ENCODE results near the gene MYL11.

MYL11 gene

GRCh38 chr16:30376461-30376902 lies 1.9 kb downstream of the MYL11 start:
- peak overlapping the region; percentile 19 to 57 for H3K4ac ChIP-seq (ENCODE audit: low read depth in 1 of 2, low read length in 2 of 2)
- H3K4me1 ChIP-seq (ENCODE audit: control insufficient read depth, insufficient read depth, low read depth, low read length) = peaks cover 15% of the 10 kb centered on the region
- WGBS = 98% methylated on average over 6 of the region's 8 CpGs
- no peak overlapping the region for H2AFZ ChIP-seq (ENCODE audit: low read depth, low read length)
- H2BK120ac ChIP-seq (ENCODE audit: low read depth, low read length) = no peak overlapping the region
- no peak overlapping the region for H4K91ac ChIP-seq (ENCODE audit: low read length)
- no peak overlapping the region for H2BK5ac ChIP-seq (ENCODE audit: low read depth, low read length, poor library complexity, severe bottlenecking)
- no peak overlapping the region for H3K23ac ChIP-seq (ENCODE audit: low read length in 2 of 2)
- peak overlapping the region; percentile 39 for H2BK15ac ChIP-seq (ENCODE audit: low read depth, poor library complexity, severe bottlenecking)
- peaks cover 8% of the 10 kb centered on the region for H3K79me1 ChIP-seq (replicated peaks; ENCODE audit: low read length, poor library complexity, severe bottlenecking)
- H3K18ac ChIP-seq (ENCODE audit: low read depth in 1 of 2, low read length in 2 of 2) = no peak overlapping the region
- H3K9me3 ChIP-seq (ENCODE audit: control insufficient read depth, low read length) = no peaks in the 10 kb centered on the region
- H3K4me3 ChIP-seq (ENCODE audit: insufficient read depth in 1 of 2, low read depth in 1 of 2, low read length in 2 of 2) = no peak overlapping the region
- peak overlapping the region; percentile 29 for H4K8ac ChIP-seq (ENCODE audit: low read length)
- peak overlapping the region in 1 of 2 experiments; percentile 75 for H2BK12ac ChIP-seq (ENCODE audit: low read length in 2 of 2)
- H3K4me2 ChIP-seq (ENCODE audit: low read length, poor library complexity, severe bottlenecking) = no peak overlapping the region
- DNase-seq = no peak
- no peak overlapping the region for H3K14ac ChIP-seq (ENCODE audit: low read length in 2 of 2)
- no peak overlapping the region for H3K27ac ChIP-seq (ENCODE audit: low read length, poor library complexity, severe bottlenecking)
- H3K36me3 ChIP-seq (ENCODE audit: control insufficient read depth in 1 of 2, insufficient read depth in 2 of 2, low read depth in 1 of 2, low read length in 2 of 2) = peaks cover 6 to 7% of the 10 kb centered on the region in 2 experiments
- no peak overlapping the region for H3K9ac ChIP-seq (ENCODE audit: low read length)
- H2AK5ac ChIP-seq (ENCODE audit: low read length, severe bottlenecking) = no peak overlapping the region
- no peaks in the 10 kb centered on the region for H3K27me3 ChIP-seq (ENCODE audit: control insufficient read depth in 1 of 2, insufficient read depth in 1 of 2, low read length in 2 of 2)

GRCh38 chr16:30377050-30377811 lies 2.6 kb downstream of the MYL11 start:
- no peaks in the 10 kb centered on the region for H3K9me3 ChIP-seq (ENCODE audit: control insufficient read depth, low read length)
- 47% methylated on average over 29 of the region's 29 CpGs for WGBS
- no peaks in the 10 kb centered on the region for H3K27me3 ChIP-seq (ENCODE audit: control insufficient read depth in 1 of 2, insufficient read depth in 1 of 2, low read length in 2 of 2)
- H2BK12ac ChIP-seq (ENCODE audit: low read length in 2 of 2) = peak overlapping the region in 1 of 2 experiments; percentile 69
- H2BK5ac ChIP-seq (ENCODE audit: low read depth, low read length, poor library complexity, severe bottlenecking) = peak overlapping the region; percentile 84
- H4K91ac ChIP-seq (ENCODE audit: low read length) = peak overlapping the region; percentile 88
- peaks cover 7% of the 10 kb centered on the region in 2 experiments for H3K36me3 ChIP-seq (ENCODE audit: control insufficient read depth in 1 of 2, insufficient read depth in 2 of 2, low read depth in 1 of 2, low read length in 2 of 2)
- peak overlapping the region in 1 of 2 experiments; percentile 26 for H3K14ac ChIP-seq (ENCODE audit: low read length in 2 of 2)
- peak overlapping the region; percentile 57 to 78 for H3K4me3 ChIP-seq (ENCODE audit: insufficient read depth in 1 of 2, low read depth in 1 of 2, low read length in 2 of 2)
- peak overlapping the region; percentile 94 for H4K8ac ChIP-seq (ENCODE audit: low read length)
- no peak overlapping the region for H2BK120ac ChIP-seq (ENCODE audit: low read depth, low read length)
- no peak for DNase-seq
- peak overlapping the region; percentile 92 for H2BK15ac ChIP-seq (ENCODE audit: low read depth, poor library complexity, severe bottlenecking)
- peak overlapping the region; percentile 67 to 75 for H3K4ac ChIP-seq (ENCODE audit: low read depth in 1 of 2, low read length in 2 of 2)
- H3K23ac ChIP-seq (ENCODE audit: low read length in 2 of 2) = no peak overlapping the region
- peak overlapping the region; percentile 97 for H3K9ac ChIP-seq (ENCODE audit: low read length)
- H2AFZ ChIP-seq (ENCODE audit: low read depth, low read length) = peak overlapping the region; percentile 60
- peak overlapping the region; percentile 50 for H2AK5ac ChIP-seq (ENCODE audit: low read length, severe bottlenecking)
- H3K27ac ChIP-seq (ENCODE audit: low read length, poor library complexity, severe bottlenecking) = peak overlapping the region; percentile 99
- H3K4me1 ChIP-seq (ENCODE audit: control insufficient read depth, insufficient read depth, low read depth, low read length) = peaks cover 18% of the 10 kb centered on the region
- peak overlapping the region; percentile 89 for H3K4me2 ChIP-seq (ENCODE audit: low read length, poor library complexity, severe bottlenecking)
- H3K18ac ChIP-seq (ENCODE audit: low read depth in 1 of 2, low read length in 2 of 2) = peak overlapping the region; percentile 93 to 99
- H3K79me1 ChIP-seq (replicated peaks; ENCODE audit: low read length, poor library complexity, severe bottlenecking) = peaks cover 8% of the 10 kb centered on the region

- peak overlapping the region; percentile 97 for H3K9ac ChIP-seq (ENCODE audit: low read length)
- WGBS = under 1% methylated on average over 36 of the region's 39 CpGs
- H2BK15ac ChIP-seq (ENCODE audit: low read depth, poor library complexity, severe bottlenecking) = peak overlapping the region; percentile 86
- peak overlapping the region; percentile 89 for H3K4me2 ChIP-seq (ENCODE audit: low read length, poor library complexity, severe bottlenecking)
- peaks cover 8% of the 10 kb centered on the region for H3K79me1 ChIP-seq (replicated peaks; ENCODE audit: low read length, poor library complexity, severe bottlenecking)
- H2BK120ac ChIP-seq (ENCODE audit: low read depth, low read length) = peak overlapping the region; percentile 99
- H4K91ac ChIP-seq (ENCODE audit: low read length) = peak overlapping the region; percentile 88
- H3K4me3 ChIP-seq (ENCODE audit: insufficient read depth in 1 of 2, low read depth in 1 of 2, low read length in 2 of 2) = peak overlapping the region; percentile 57 to 78
- H2AK5ac ChIP-seq (ENCODE audit: low read length, severe bottlenecking) = no peak overlapping the region
- no peaks in the 10 kb centered on the region for H3K27me3 ChIP-seq (ENCODE audit: control insufficient read depth in 1 of 2, insufficient read depth in 1 of 2, low read length in 2 of 2)
- no peaks in the 10 kb centered on the region for H3K9me3 ChIP-seq (ENCODE audit: control insufficient read depth, low read length)
- peak overlapping the region; percentile 99 for H3K27ac ChIP-seq (ENCODE audit: low read length, poor library complexity, severe bottlenecking)
- no peak overlapping the region for H2AFZ ChIP-seq (ENCODE audit: low read depth, low read length)
- peak overlapping the region; percentile 93 to 99 for H3K18ac ChIP-seq (ENCODE audit: low read depth in 1 of 2, low read length in 2 of 2)
- peak overlapping the region; percentile 67 to 93 for H3K4ac ChIP-seq (ENCODE audit: low read depth in 1 of 2, low read length in 2 of 2)
- peaks cover 7% of the 10 kb centered on the region in 2 experiments for H3K36me3 ChIP-seq (ENCODE audit: control insufficient read depth in 1 of 2, insufficient read depth in 2 of 2, low read depth in 1 of 2, low read length in 2 of 2)
- H4K8ac ChIP-seq (ENCODE audit: low read length) = peak overlapping the region; percentile 94
- peak overlapping the region in 1 of 2 experiments; percentile 96 for H3K23ac ChIP-seq (ENCODE audit: low read length in 2 of 2)
- H2BK12ac ChIP-seq (ENCODE audit: low read length in 2 of 2) = no peak overlapping the region
- peak; percentile 90 for DNase-seq
- H3K14ac ChIP-seq (ENCODE audit: low read length in 2 of 2) = peak overlapping the region in 1 of 2 experiments; percentile 76
- H2BK5ac ChIP-seq (ENCODE audit: low read depth, low read length, poor library complexity, severe bottlenecking) = peak overlapping the region; percentile 84
- peaks cover 18% of the 10 kb centered on the region for H3K4me1 ChIP-seq (ENCODE audit: control insufficient read depth, insufficient read depth, low read depth, low read length)
Measured at GRCh38 chr16:30377812-30378235, 3.2 kb downstream of the MYL11 start.
